Sigmoid colon (tissue), 7 donors: Measurements from ENCODE around the gene TMTC2. TPM values are rescaled to one million over a fixed set of nuclear protein-coding genes. Genes with fewer than 3 reads are reported as not detected.

Experiments used
- DNase-seq: peaks from one replicate; pipeline ENCODE4 v3.0.0-alpha.2; 2019
- H3K27ac ChIP-seq, 4 donors: fragments of 200-600 bp; sonication (generic); one replicate each; pipeline ENCODE4 v1.5.1; 2016 to 2019; ENCODE audit warnings: mild to moderate bottlenecking in 1 of 4
- H3K27me3 ChIP-seq, 3 donors: fragments of 200-600 bp; sonication (generic); one replicate each; pipeline ENCODE4 v1.5.1; 2019; ENCODE audit warnings: mild to moderate bottlenecking in 1 of 3
- H3K36me3 ChIP-seq, 4 donors: fragments of 200-600 bp; sonication (generic); one replicate each; pipeline ENCODE4 v1.5.1; 2016 to 2019
- H3K4me1 ChIP-seq, 4 donors: fragments of 200-600 bp; sonication (generic); one replicate each; pipeline ENCODE4 v1.5.1; 2017 to 2019
- H3K4me3 ChIP-seq, 4 donors: fragments of 200-600 bp; sonication (generic); one replicate each; pipeline ENCODE4 v1.5.1; 2017 to 2019; ENCODE audit warnings: mild to moderate bottlenecking in 2 of 4, moderate library complexity in 1 of 4
- H3K9me3 ChIP-seq, 4 donors: fragments of 200-600 bp in 3 of 4; sonication (generic) in 3 of 4; one replicate each; pipeline versions ENCODE4 v1.5.1 to v1.6.1; 2013 to 2019
- CTCF ChIP-seq, 4 experiments: fragments of 450-650 bp in 3 of 4; fragments of 200-600 bp in 1 of 4; IDR thresholded peaks; one replicate each; pipeline ENCODE4 v1.5.1; 2016 to 2019; ENCODE audit warnings: antibody characterized with exemption in 4 of 4, mild to moderate bottlenecking in 3 of 4, moderate library complexity in 2 of 4
- EP300 ChIP-seq, 4 donors: sonication (generic); formaldehyde crosslinking; IDR thresholded peaks; one replicate each; pipeline ENCODE4 v1.6.1; 2017; ENCODE audit warnings: antibody characterized with exemption in 4 of 4
- POLR2A ChIP-seq, 2 donors: fragments of 450-650 bp; IDR thresholded peaks; one replicate each; pipeline ENCODE4 v1.6.1; 2016; ENCODE audit warnings: antibody characterized with exemption in 2 of 2, mild to moderate bottlenecking in 2 of 2, moderate library complexity in 2 of 2
- POLR2AphosphoS5 ChIP-seq, 4 donors: sonication (generic); formaldehyde crosslinking; IDR thresholded peaks; one replicate each; pipeline ENCODE4 v1.6.1; 2017; ENCODE audit warnings: antibody characterized with exemption in 4 of 4
- WGBS, 2 donors: extraction: QIAGEN DNeasy Blood & Tissue Kit; methylation state at CpG; one replicate each; pipeline ENCODE4 v1.1.7; 2013; 5-methylcytosine and 5-hydroxymethylcytosine counted together
- intact Hi-C: fragments of 100-400 bp; cut with DNase I; formaldehyde crosslinking; loops from one replicate; pipeline ENCODE4 v1.15.1; 2023
- polyA plus RNA-seq, 3 donors: library from polyadenylated mRNA; stranded (reverse); fragments of 200-250 nt; gene quantifications; one replicate each; pipeline ENCODE4 v1.2.3, GENCODE V29; 2013
- total RNA-seq, 4 donors: library from RNA; depleted of rRNA; stranded (reverse); fragments of >200 nt; gene quantifications; one replicate each; pipeline ENCODE4 v1.1.0, GENCODE V29; 2016
- donor health status: healthy with polysubstance abuse.
- donor health status: Bipolar disorder and iron deficiency.
- donor health status: healthy.

TMTC2 gene
- total and polyA plus RNA-seq, 7 donors: 1.2 to 74.4 (median 61.2) TPM

DNA sequence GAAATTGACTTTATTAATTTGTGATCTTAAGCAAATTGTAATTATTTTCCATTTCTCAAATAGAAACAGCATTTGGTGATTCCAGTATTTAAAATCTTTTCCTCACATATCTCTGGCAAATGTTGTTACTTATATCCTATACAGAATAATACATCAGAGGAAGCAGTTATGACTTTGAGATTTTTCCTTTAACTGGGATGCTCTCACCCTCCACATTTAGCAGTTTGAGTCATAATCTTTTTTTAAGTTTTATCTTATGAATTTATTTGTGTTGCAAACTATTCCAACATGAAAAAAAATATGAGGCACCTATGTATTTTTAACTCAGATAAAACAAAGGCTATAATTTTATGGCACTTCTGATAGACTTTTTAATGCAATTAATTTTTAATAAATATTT lies 311.8 kb downstream of the TMTC2 start:
- H3K27ac ChIP-seq: no peak overlapping the region
- intact Hi-C loops: no loop called here
- H3K36me3 ChIP-seq: peaks cover 0 to 11% (median 0%) of the 10 kb centered on the region in 4 donors
- TF ChIP-seq EP300 (IDR thresholded peaks at IDR 0.05) (no peak), POLR2AphosphoS5 (IDR thresholded peaks at IDR 0.05) (no peak), CTCF (IDR thresholded peaks at IDR 0.05) (no peak), POLR2A (IDR thresholded peaks at IDR 0.05) (no peak)
- no peak overlapping the region for H3K4me3 ChIP-seq
- no peaks in the 10 kb centered on the region for H3K9me3 ChIP-seq
- peaks cover 0 to under 1% (median 0%) of the 10 kb centered on the region in 4 donors for H3K4me1 ChIP-seq
- no peaks in the 10 kb centered on the region for H3K27me3 ChIP-seq
- DNase-seq: no peak

- DNase-seq: no peak
- WGBS, 2 donors: 44 to 46% methylated on average over 2 of the region's 2 CpGs
- TF ChIP-seq EP300 (IDR thresholded peaks at IDR 0.05) (no peak), POLR2A (IDR thresholded peaks at IDR 0.05) (no peak), CTCF (IDR thresholded peaks at IDR 0.05) (no peak), POLR2AphosphoS5 (IDR thresholded peaks at IDR 0.05) (no peak)
- Histone ChIP-seq H3K27me3 (no peaks in the 10 kb centered on the region), H3K36me3 (peaks cover 0 to 29% (median under 1%) of the 10 kb centered on the region in 4 donors), H3K9me3 (peaks cover 0 to 4% (median 0%) of the 10 kb centered on the region in 4 donors), H3K27ac (no peak overlapping the region), H3K4me3 (no peak overlapping the region), H3K4me1 (peaks cover 0 to 10% (median 0%) of the 10 kb centered on the region in 4 donors)
- intact Hi-C loops: no loop called here
Observed at GRCh38 chr12:83003026-83003425, 316.3 kb downstream of the TMTC2 start.

- Histone ChIP-seq H3K27me3 (no peaks in the 10 kb centered on the region), H3K4me3 (no peak overlapping the region), H3K4me1 (peaks cover 0 to 10% (median 0%) of the 10 kb centered on the region in 4 donors), H3K27ac (no peak overlapping the region), H3K9me3 (peaks cover 0 to 11% (median 4%) of the 10 kb centered on the region in 4 donors), H3K36me3 (peaks cover 0 to 39% (median 12%) of the 10 kb centered on the region in 4 donors)
- intact Hi-C loops: no loop called here
- no peak for DNase-seq
- WGBS, 2 donors: 93 to 96% methylated on average over 6 of the region's 6 CpGs
- TF ChIP-seq POLR2A (IDR thresholded peaks at IDR 0.05): no peak
- TF ChIP-seq POLR2AphosphoS5 (IDR thresholded peaks at IDR 0.05): no peak
- no peak for TF ChIP-seq EP300 (IDR thresholded peaks at IDR 0.05)
- no peak for TF ChIP-seq CTCF (IDR thresholded peaks at IDR 0.05)
Observed at GRCh38 chr12:83005534-83006197, 319.0 kb downstream of the TMTC2 start.

GRCh38 chr12:83008703-83009102 lies 322.0 kb downstream of the TMTC2 start:
- no peaks in the 10 kb centered on the region for H3K27me3 ChIP-seq
- H3K4me3 ChIP-seq: no peak overlapping the region
- WGBS, 2 donors: 59 to 60% methylated on average over 3 of the region's 3 CpGs
- H3K4me1 ChIP-seq: peaks cover 0 to 25% (median 0%) of the 10 kb centered on the region in 4 donors
- intact Hi-C loops: no loop called here
- DNase-seq: no peak
- TF ChIP-seq POLR2A (IDR thresholded peaks at IDR 0.05): no peak
- no peak for TF ChIP-seq EP300 (IDR thresholded peaks at IDR 0.05)
- no peak for TF ChIP-seq POLR2AphosphoS5 (IDR thresholded peaks at IDR 0.05)
- TF ChIP-seq CTCF (IDR thresholded peaks at IDR 0.05): no peak
- peaks cover 0 to 11% (median 4%) of the 10 kb centered on the region in 4 donors for H3K9me3 ChIP-seq
- peaks cover 0 to 40% (median 12%) of the 10 kb centered on the region in 4 donors for H3K36me3 ChIP-seq
- no peak overlapping the region for H3K27ac ChIP-seq
